Measurements from ENCODE around the gene MROH8. TPM values are rescaled to one million over a fixed set of nuclear protein-coding genes. Genes with fewer than 3 reads are reported as not detected.

The MROH8 gene
- total RNA-seq, 1 donor from 2014 or later = under 0.01 TPM

GRCh38 chr20:37120497-37120896 lies 58.9 kb downstream of the MROH8 start:
- Histone ChIP-seq H3K36me3 (ENCODE audit: control insufficient read depth, insufficient read depth, low read length) (no peaks in the 10 kb centered on the region), H3K27me3 (ENCODE audit: control insufficient read depth, insufficient read depth, low read length) (peaks cover under 1% of the 10 kb centered on the region), H3K4me3 (ENCODE audit: low read depth, low read length) (no peak overlapping the region)
- DNase-seq (ENCODE audit: low read depth) (no peak), FAIRE-seq (no peak)
- no peak for TF ChIP-seq CTCF (IDR thresholded peaks at IDR 0.05; ENCODE audit: insufficient read depth, low read length, severe bottlenecking)

- Histone ChIP-seq H3K36me3 (ENCODE audit: control insufficient read depth, insufficient read depth, low read length) (no peaks in the 10 kb centered on the region), H3K27me3 (ENCODE audit: control insufficient read depth, insufficient read depth, low read length) (peaks cover 2% of the 10 kb centered on the region), H3K4me3 (ENCODE audit: low read depth, low read length) (no peak overlapping the region)
- TF ChIP-seq CTCF (IDR thresholded peaks at IDR 0.05; ENCODE audit: insufficient read depth, low read length, severe bottlenecking) = no peak
- DNase-seq (ENCODE audit: low read depth) (no peak), FAIRE-seq (no peak)
These were observed 59.9 kb downstream of the MROH8 start for GRCh38 chr20:37119356-37120036.

DNA sequence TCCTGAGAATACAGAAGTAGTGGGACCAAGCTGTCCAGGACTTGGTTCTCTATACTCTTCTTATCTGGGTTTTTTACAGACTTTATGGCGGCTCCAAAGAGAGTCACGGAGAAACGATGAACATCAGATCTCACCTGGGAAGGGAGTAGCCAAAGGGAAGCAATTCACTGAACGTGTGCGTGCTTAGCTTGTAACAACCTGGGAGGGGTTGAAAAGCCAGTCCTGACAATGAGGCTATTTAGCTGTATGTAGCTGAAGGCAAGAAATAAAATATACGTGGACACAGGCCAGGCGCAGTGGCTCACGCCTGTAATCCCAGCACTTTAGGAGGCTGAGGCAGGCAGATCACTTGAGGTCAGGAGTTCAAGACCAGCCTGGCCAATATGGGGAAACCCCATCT lies 65.3 kb downstream of the MROH8 start:
- no peak overlapping the region for H3K4me3 ChIP-seq (ENCODE audit: low read depth, low read length)
- no peak for DNase-seq (ENCODE audit: low read depth)
- TF ChIP-seq CTCF (IDR thresholded peaks at IDR 0.05; ENCODE audit: insufficient read depth, low read length, severe bottlenecking) = no peak
- peaks cover 2% of the 10 kb centered on the region for H3K27me3 ChIP-seq (ENCODE audit: control insufficient read depth, insufficient read depth, low read length)
- no peaks in the 10 kb centered on the region for H3K36me3 ChIP-seq (ENCODE audit: control insufficient read depth, insufficient read depth, low read length)
- no peak for FAIRE-seq

GRCh38 chr20:37111926-37112455 lies 67.4 kb downstream of the MROH8 start:
- H3K36me3 ChIP-seq (ENCODE audit: control insufficient read depth, insufficient read depth, low read length) = no peaks in the 10 kb centered on the region
- DNase-seq (ENCODE audit: low read depth) (no peak), FAIRE-seq (no peak)
- H3K27me3 ChIP-seq (ENCODE audit: control insufficient read depth, insufficient read depth, low read length) = peaks cover 2% of the 10 kb centered on the region
- TF ChIP-seq CTCF (IDR thresholded peaks at IDR 0.05; ENCODE audit: insufficient read depth, low read length, severe bottlenecking) = no peak
- H3K4me3 ChIP-seq (ENCODE audit: low read depth, low read length) = no peak overlapping the region

DNA sequence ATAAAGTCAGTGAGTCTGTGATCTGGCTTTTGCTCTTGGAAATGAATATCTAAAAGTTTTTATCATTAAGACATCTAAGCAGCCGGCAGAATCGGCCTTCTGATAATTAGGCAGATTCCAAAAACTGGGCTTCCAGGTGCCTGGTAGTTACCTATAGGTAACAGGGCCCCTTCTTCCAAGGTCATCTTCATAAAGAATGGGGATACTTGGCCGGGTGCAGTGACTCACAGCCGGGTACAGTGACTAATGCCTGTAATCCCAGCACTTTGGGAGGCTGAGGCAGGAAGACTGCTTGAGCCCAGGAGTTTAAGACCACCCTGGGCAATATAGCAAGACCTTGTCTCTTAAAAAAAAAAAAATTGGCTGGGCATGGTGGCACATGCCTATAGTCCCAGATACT lies 70.7 kb downstream of the MROH8 start:
- Histone ChIP-seq H3K4me3 (ENCODE audit: low read depth, low read length) (no peak overlapping the region), H3K27me3 (ENCODE audit: control insufficient read depth, insufficient read depth, low read length) (no peaks in the 10 kb centered on the region), H3K36me3 (ENCODE audit: control insufficient read depth, insufficient read depth, low read length) (no peaks in the 10 kb centered on the region)
- peak; percentile 47 for DNase-seq (ENCODE audit: low read depth)
- TF ChIP-seq CTCF (IDR thresholded peaks at IDR 0.05; ENCODE audit: insufficient read depth, low read length, severe bottlenecking) = no peak
- FAIRE-seq = no peak

- no peak overlapping the region for H3K4me3 ChIP-seq (ENCODE audit: low read depth, low read length)
- H3K36me3 ChIP-seq (ENCODE audit: control insufficient read depth, insufficient read depth, low read length) = no peaks in the 10 kb centered on the region
- no peak for FAIRE-seq
- no peak for TF ChIP-seq CTCF (IDR thresholded peaks at IDR 0.05; ENCODE audit: insufficient read depth, low read length, severe bottlenecking)
- H3K27me3 ChIP-seq (ENCODE audit: control insufficient read depth, insufficient read depth, low read length) = no peaks in the 10 kb centered on the region
- no peak for DNase-seq (ENCODE audit: low read depth)
These were observed 76.8 kb downstream of the MROH8 start for GRCh38 chr20:37102571-37102970.
